HG03520 (cell line): ENCODE data around the gene SLC9A8.
"Not testable (repeated sequence)": the region's sequence is repeated elsewhere in the genome, so short reads cannot be mapped to it uniquely, and the experiment has no call there.

Source experiments
- ATAC-seq: cut with Tn5 transposase; IDR thresholded peaks from one replicate; pipeline ENCODE4 v1.9.1; 2021; ENCODE audit warnings: mild to moderate bottlenecking, moderate library complexity; ENCODE audit not compliant: unreplicated experiment

The SLC9A8 gene

DNA sequence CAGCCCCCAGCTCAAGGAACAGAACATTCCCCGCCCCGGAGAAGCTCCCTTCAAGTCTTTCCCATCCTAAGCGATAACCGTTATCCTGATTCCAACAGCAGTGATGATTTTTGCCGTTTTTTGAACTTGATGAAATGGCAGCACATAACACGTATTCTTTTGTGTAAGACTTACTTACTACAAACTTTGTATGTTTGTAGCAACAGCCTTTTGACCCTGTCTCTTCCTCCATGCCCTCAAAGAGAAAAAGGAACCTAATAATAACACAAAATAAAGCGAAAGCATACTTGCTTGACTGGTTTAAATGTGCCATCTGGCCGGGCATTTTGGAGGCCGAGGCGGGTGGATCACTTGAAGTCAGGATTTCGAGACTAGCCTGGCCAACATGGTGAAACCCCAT, 26.4 kb upstream of the SLC9A8 start:
- no peak for ATAC-seq

DNA sequence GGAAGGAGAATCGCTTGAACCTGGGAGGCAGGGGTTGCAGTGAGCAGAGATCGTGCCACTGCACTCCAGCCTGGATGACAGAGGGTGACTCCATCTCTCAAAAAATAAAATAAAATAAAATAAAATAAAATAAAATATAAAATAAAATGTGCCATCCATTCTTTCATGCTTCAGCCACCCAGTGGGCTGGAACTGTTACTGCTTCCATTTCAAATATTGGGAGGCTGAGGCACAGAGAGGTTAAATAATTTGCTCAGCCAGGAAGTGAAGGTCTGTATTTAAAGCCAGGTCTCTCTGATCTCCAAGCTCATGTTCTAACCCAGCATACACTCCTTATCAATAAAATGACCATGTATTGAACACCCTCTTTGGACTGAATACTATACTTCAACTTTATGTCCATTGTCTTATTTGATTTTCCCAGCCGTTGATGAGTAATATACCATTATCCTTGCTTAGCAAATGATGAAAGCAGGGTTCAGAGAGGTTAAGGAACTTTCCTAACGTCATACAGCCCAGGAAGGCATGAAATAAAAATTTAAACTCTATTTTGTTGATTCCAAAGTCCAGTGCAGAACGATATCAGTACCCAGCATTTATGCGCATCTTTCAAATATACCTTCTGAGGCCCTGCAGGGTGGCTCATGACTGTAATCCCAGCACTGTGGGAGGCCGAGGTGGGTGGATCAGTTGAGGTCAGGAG, 25.8 kb upstream of the SLC9A8 start:
- no peak for ATAC-seq

DNA sequence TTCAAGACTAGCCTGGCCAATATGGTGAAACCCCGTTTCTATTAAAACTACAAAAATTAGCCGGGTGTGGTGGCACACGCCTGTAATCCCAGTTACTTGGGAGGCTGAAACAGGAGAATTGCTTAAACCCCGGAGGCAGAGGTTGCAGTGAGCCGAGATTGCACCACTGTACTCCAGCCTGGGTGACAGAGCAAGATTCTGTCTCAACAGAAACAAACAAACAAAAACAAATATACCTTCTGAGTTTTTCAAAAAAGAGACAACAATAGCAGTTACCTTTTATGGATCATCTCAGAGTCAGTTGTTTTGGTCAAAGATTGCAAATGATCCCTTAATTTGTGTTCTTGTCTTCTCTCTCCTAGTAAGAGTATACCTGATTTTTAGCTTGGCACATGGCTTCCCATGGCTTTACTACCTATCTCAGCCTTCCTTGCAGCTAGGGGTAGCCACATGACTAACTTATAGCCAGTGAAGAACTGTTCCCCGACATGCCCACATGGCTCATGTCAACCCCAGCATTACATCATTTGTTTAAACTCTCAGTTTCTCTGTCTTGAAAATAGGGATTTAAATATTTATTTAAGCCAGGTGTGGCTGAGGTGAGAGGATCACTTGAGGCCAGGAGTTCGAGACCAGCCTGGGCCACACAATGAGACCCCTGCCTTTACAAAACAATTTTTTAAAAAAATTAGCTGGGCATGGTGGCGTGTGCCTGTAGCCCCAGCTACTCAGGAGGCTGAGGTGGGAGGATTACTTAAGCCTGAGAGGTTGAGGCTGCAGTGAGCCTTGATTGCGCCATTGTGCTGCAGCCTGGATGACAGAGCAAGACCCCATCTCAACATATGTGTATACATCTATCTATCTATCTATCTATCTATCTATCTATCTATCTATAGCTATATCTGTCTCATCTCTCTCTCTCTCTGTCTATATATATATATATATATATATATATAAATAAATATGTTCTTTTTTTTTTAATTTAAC, 25.0 kb upstream of the SLC9A8 start:
- no peak for ATAC-seq

DNA sequence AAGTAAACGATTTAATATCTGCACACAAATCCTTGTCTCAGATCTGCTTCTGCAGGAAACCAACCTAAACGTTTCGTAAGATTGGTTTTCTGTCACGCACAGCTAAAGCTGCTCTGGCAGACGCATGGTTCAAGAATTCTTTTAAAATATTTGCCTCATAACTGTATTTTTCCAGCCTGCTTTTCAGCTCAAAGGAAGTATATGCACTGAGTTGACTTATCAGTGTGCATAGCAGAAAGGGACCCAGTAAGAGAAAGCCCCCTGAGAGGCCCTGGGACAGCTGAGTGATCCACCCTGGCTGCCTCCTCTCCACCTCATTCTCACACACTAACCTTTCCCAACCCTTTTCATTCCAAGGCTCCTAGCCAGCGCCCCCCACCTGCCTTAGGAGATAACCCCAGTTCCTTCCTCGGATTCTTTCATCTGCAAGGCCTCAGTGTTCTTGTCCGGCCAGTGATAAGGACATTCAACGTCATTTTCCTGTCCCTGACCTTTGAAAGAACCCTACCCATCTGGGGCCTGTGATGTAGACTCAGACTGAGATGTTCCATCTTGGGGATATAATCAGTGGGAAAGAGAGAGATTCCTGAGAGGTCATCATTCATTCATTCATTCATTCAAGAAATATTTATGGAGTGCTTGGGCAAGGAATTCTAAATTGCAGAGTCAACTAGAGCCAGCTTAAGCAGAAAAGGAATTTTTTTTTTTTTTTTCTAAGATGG, 22.4 kb upstream of the SLC9A8 start:
- ATAC-seq, result no peak

DNA sequence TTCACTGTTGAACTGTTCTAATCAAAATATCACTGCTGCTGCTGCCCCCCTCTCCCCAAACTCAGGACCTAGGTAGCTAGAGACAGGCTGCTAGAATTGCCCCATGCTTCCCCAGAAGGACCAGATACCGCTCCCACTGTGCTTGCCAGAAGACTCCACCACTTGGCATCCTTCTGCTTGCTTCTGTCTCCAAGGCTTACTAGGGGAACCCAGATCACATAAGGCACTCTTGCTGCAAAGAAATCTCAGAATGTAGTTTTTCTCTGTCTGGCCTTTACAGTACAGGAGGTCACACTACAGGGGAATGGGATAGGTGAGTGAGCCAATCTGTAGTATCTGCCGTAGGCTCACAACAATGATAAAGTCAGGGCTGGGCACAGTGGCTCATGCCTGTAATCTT, 21.5 kb upstream of the SLC9A8 start:
- no peak for ATAC-seq

DNA sequence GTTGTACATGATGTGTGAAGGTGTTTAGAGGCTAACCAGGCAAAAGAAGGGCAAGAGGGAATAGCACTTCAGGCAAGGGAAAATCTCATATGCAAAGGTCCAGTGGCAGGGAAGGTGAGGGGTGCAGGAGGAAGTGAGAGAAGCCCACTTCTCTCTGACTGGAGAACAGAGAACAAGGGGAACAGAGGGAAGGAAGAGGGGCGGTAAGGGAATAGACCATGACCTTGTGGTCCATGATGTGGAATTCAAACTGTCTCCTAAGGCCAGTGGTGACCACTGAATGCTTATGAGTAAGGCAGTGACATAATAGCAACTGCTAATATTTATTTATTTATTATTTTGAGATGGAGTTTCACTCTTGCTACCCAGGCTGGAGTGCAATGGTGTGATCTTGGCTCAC, 20.6 kb upstream of the SLC9A8 start:
- no peak for ATAC-seq

DNA sequence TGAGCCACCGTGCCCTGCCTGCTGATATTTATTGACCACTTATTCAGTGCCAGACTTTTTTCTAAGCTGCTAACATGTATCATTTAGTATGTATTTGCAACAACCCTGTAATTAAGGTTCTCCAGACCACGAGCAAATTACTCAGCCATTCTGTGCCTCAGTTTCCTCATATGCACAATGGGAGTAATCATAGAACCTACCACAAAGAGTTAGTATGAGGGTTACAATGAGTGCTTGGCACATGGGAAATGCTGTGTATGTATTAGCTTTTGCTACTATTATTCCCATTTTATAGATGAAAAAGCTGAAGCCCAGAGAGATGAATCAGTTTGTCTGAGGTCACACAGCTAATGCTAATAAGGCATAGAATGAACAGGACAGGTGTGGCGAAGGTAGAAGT, 20.0 kb upstream of the SLC9A8 start:
- no peak for ATAC-seq

DNA sequence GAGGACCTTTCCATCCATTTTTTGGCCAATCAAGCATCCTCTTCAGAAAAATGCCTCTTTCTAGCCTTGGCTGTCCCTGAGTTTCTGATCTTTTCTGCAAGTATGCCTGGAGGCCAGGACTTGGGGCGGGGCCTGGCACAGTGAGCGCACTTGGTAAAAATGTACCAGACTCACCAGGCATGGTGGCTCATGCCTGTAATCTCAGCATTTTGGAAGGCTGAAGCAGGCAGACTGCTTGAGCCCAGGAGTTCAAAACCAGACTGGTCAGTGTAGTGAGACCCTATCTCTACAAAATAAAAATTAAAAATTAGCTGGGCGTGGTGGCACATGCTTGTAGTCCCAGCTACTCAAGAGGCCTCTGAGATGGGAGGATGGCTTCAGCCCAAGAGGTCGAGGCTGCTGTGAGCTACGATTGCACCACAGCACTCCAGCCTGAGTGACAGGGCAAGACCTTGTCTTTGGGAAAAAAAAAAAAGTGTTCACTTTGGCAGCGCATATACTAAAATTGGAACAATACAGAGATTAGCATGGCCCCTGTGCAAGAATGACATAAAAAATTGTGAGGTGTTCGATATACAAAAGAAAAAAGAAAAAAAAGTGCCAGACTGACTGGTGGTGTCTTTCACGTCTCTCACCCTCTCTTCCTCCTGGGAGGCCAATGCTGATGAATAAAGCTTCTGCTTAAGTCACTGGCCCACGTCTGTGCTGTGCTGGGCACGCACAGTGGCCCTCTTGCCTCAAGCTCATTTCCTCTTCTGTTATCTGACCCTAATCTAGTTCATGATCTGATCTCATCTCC, 18.1 kb upstream of the SLC9A8 start:
- ATAC-seq, result no peak

DNA sequence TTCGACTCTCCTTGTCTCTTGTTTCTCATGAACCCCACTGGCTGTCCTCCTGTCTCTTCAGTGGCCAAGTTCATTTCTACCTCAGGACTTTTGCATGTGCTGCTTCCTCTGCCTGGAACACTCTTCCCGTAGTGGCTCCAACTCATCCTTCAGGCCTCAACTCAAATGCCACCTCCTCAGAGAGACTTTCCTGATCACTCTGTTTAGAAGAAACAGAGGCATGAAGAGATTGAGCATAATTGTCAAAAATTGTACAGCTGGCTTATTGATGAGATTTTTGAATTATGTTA, 17.5 kb upstream of the SLC9A8 start:
- ATAC-seq, result no peak

DNA sequence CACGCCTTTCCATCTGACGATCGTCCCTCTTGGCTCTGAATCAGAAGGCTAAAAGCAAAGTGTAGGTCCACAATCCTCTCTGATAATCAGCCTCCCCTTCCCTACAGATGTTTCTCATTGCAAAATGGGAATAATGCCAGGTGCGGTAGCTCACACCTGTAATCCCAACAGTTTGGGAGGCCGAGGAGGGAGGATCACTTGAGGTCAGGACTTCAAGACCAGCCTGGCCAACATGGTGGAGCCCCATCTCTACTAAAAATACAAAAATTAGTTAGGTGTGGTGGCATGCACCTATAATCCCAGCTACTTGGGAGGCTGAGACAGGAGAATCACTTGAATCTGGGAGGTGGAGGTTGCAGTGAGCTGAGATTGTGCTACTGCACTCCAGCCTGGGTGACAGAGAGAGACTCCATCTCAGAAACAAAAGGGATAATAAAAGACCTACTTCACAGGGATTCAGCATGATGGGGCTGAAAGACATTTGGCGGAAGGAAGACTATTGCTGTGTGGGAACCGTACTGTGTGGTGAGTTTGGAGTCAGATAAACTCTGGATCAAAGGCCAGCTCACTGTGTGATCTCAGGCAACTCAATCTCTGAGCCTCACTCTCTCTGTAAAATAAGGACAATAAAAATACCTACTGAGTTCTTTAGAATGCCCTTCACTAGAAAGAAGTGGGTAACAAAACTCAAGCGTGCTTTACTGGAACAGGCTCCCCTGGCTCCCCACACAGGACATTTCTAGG, 15.9 kb upstream of the SLC9A8 start:
- no peak for ATAC-seq

DNA sequence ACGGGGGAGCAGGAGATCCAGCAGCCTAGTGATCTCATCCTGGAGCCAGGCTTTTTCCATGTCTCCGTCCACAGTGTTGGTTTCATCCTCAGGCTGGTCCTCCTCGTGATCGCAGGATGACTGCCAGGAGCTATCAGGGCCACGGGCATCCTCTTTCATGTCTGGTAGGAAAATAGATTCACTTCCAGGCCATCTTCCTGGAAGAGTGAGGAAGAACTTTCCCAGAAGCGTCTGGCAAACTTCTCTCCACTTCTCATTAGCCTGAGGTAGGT, 15.3 kb upstream of the SLC9A8 start:
- ATAC-seq, result no peak

DNA sequence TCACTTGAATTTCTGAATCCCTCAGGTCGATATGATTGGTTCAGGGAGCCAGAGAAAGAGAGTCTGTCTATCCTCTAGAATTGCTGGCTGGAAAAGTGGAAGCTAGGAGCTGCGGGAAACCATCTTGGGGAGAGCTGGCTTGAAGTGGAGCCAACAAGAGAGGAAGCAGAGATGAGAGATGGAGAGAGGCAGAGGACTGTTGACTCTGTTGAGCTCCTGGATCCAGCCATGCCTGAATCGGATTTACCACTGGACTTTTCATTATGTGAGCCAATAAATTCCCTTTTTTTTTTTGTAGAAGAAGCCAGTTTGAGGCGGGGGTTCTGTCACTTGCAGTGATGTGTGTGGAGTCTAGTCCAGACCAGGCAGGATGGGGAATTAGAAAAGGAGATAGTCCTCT, 13.9 kb upstream of the SLC9A8 start:
- no peak for ATAC-seq

DNA sequence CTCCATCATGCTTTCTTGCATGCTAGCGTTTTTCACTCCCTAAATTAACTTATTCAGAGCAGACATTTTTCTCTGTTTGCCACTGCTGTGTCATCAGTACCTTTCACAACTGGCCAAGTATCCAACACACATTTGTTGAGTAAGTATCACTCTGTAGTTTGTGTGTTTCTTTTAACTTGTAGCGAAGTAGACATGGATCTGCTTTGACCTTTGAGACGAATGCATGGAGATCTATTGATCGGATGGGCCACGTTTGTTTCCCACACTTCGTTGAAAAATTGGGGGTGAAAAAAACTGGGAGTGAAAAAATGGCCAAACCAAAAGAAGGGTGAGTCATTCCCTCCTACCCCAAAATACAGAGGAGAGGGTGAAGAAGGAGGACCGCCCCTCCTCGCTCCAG, 12.9 kb upstream of the SLC9A8 start:
- ATAC-seq, result no peak

DNA sequence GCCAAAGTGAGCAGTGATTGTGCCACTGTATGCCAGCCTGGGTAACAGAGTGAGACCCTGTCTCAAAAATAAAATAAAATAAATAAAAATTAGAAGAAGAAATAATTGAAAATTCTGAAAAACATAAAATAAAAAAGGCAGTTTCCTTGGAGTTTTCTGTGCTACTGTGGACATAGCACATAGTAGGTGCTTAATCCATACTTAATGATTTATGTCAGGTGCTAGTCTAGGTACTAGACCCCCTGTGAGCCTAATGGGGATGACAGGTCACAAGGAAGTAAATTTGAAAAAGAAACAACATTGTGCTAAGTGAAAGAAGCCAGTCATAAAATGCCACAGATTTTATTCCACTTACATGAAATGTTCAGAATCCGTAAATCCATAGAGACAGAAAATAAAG, 9.2 kb upstream of the SLC9A8 start:
- no peak for ATAC-seq

DNA sequence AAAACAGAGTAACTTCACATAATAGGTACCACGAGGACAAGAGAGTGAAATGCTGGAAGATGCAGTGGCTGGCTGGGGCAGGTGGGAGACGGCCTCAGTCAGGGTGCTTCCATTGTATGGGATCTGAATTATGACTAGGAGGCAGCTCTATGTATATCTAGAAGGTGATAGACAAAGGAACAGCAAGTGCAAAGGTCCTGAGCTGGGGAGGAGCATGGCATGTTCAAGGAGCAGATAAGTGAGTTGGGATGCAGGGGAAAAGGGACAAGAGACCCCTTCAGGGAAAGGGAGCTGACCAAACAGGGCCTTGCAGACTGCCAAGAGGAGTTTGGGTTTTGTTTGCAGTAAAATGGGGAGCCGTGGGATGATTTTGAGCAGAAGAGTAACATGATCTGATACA, 8.3 kb upstream of the SLC9A8 start:
- no peak for ATAC-seq

DNA sequence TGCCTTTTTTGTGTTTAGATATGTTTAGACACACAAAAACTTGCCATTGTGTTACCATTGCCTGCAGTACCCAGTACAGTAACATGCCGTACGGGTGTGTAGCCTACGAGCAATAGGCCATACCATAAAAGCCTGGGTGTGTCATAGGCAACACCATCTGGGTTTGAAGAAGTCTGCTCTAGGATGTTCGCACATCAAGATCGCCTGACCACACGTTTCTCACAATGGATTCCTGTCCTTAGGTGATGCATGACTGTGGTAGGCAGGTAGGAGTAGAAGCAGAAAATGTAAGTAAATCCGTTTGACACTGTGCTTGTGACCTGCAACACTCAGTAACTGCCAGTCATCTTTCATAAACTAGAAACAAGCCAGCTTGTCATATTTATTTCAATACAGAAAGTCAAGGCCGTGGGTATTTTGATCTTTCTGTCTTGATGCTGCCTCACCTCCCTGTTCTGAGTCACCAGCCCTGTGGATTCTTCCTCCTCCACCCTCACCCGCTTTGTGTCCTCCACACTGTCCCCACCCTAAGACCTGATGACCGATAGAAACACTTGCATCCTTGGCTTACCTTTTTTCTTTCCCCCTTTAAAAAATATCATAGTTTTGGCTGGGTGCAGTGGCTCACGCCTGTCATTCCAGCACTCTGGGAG, 7.3 kb upstream of the SLC9A8 start:
- not testable (repeated sequence) for ATAC-seq

DNA sequence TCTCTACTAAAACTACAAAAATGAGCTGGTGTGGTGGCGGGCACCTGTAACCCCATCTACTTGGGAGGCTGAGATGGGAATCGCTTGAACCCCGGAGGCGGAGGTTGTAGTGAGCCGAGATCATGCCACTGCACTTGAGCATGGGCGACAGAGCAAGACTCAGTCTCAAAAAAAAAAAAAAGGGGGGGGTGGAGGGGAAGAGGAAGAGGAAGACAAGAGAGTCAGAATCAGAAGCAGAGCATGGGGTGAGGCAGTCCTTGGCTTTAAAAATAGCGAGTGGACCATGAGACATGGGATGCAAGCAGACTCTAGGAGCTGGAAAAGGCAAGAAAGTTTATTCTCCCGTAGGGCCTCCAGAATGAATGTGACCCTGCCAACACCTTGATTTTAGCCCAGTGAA, 3.9 kb upstream of the SLC9A8 start:
- no peak for ATAC-seq

DNA sequence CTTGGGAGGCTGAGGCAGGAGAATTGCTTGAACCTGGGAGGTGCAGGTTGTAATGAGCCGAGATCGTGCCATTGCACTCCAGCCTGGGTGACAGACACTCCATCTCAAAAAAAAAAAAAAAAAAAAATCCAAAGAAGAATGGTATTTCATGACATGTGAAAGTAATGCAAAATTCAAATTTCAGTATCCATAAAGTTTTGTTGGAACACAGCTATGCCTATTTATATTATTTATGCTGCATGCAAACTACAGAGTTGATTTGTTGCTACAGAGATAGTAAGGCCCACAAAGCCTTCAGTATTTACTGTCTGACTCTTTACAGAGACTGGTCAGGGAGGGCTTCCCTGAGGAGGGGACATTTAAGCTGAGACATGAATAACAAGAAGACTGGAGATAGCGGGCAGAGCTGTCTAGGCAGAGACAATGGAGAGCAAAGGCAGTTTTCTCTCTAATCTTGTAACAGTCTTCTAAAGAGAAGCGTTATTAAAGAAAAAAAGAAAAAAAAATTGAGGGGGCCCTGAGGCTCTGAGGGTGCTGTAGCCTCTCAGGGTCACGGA, 2.7 kb upstream of the SLC9A8 start:
- ATAC-seq, result no peak

DNA sequence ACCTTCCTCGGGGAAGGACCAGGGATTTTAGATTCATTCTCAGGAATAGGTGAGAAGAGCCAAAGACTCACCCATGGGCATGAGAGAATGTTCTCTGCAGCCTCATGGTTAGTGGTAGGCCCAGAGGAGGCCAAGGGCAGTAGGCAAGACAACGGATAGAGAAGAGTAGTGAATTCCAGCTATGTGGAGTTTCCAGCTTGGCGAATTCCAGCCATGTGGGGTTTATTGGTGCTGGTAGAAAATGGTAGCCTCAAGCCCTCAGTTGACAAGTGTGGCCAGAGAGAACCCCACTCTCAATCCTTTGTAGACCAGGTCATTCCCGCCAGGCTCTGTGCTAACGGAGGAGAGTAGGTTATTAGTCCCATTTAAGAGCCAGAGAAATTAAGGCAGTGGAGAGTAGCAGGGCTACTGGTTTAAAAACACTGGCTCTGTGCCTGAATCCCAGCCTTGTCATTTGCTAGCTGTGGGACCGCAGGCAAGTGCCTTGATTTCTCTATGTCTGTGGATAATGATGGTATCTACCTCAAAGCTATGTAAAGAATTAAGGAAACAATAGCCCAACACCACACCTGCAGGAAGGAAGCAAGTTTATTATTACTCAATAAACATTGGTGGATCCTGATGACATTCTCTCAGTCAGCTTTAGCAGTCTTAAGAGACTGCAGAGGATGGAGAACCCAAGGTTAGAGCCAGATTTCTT, 2.0 kb upstream of the SLC9A8 start:
- no peak for ATAC-seq
